ENCODE results near the gene SPTY2D1. TPM values are rescaled to one million over a fixed set of nuclear protein-coding genes. Genes with fewer than 3 reads are reported as not detected.
A peak's percentile ranks its signal among the peaks of the same experiment; 100 is the strongest.

The SPTY2D1 gene
- total RNA-seq, 1 experiment from 2014 or later = 15.6 TPM

DNA sequence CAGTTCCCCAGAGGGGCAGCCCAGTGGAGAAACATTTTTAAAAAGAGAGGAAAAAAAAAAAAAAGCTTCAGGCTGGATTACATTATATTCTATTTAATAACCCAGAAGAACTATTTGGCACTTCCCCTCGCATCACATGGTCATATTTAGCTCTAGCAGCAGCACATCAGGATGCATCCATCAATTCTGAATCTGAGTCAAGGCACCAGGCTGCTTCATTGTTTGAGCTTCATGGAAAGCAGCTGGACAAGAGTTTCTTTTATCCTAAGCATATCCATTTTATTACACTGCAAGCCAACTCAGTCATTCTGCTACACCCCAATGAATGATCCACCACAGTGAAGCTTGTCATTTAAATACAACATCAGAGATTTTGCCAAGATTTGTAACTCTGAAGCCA is 10.0 kb downstream of the SPTY2D1 start:
- no peak overlapping the region for H3K9ac ChIP-seq (ENCODE audit: low read length)
- H3K4me2 ChIP-seq (ENCODE audit: low read length) = no peak overlapping the region
- no peaks in the 10 kb centered on the region for H3K27me3 ChIP-seq (ENCODE audit: low read length)
- no peaks in the 10 kb centered on the region for H3K36me3 ChIP-seq (ENCODE audit: low read depth, low read length)
- H3F3A ChIP-seq (ENCODE audit: low read length, unreplicated experiment) = no peaks in the 10 kb centered on the region
- no peaks in the 10 kb centered on the region for H3K4me1 ChIP-seq (ENCODE audit: insufficient read depth, low read length)
- intact Hi-C loops (cut with micrococcal nuclease) = no loop called here
- DNase-seq = no peak
- no peak overlapping the region for H2AFZ ChIP-seq (ENCODE audit: low read length)
- ChIA-PET POLR2A (ENCODE audit: unreplicated experiment) (no interaction called here), CTCF (no interaction called here)
- no peaks in the 10 kb centered on the region for H3K9me2 ChIP-seq (replicated peaks; ENCODE audit: low read length)
- peaks cover 96% of the 10 kb centered on the region for H3K79me2 ChIP-seq (ENCODE audit: low read length)
- no peaks in the 10 kb centered on the region for H3K9me3 ChIP-seq (ENCODE audit: low read length)
- no TSS peak for BruUV-seq (replicated peaks)
- ATAC-seq = no peak
- TF ChIP-seq EZH2phosphoT487 (IDR thresholded peaks at IDR 0.05; ENCODE audit: borderline replicate concordance, low read length) (no peak), EZH2 (IDR thresholded peaks at IDR 0.05; ENCODE audit: low read length, unreplicated experiment) (no peak)
- TF ChIP-seq, protein P1, sequence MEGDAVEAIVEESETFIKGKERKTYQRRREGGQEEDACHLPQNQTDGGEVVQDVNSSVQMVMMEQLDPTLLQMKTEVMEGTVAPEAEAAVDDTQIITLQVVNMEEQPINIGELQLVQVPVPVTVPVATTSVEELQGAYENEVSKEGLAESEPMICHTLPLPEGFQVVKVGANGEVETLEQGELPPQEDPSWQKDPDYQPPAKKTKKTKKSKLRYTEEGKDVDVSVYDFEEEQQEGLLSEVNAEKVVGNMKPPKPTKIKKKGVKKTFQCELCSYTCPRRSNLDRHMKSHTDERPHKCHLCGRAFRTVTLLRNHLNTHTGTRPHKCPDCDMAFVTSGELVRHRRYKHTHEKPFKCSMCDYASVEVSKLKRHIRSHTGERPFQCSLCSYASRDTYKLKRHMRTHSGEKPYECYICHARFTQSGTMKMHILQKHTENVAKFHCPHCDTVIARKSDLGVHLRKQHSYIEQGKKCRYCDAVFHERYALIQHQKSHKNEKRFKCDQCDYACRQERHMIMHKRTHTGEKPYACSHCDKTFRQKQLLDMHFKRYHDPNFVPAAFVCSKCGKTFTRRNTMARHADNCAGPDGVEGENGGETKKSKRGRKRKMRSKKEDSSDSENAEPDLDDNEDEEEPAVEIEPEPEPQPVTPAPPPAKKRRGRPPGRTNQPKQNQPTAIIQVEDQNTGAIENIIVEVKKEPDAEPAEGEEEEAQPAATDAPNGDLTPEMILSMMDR (conservative IDR thresholded peaks at IDR 0.05; ENCODE audit: low read depth, low read length) = no peak
- H4K20me1 ChIP-seq (ENCODE audit: low read length) = peaks cover 22% of the 10 kb centered on the region; the same call in 1 of the 2 replicates
- no peak overlapping the region for H3K27ac ChIP-seq (ENCODE audit: low read length)
- no peak overlapping the region for H3K4me3 ChIP-seq (ENCODE audit: low read length)

DNA sequence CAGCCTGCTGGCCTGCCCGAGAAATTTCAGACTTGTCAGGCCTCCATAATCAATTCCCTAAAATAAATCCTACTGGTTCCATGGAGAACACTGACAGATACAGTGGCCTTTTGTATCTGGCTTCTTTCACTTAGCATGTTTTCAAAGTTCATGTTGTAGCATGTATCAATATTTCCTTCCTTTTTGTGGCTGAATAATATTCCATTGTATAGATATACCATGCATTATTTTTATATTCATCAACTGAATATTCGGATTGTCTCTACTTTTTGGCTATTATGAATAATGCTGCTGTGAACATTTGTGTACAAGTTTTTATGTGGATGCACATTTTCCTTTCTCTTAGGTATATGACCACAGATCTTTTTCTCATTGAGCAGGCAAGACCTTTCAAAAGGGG is 10.4 kb downstream of the SPTY2D1 start:
- no peak overlapping the region for H3K27ac ChIP-seq (ENCODE audit: low read length)
- H2AFZ ChIP-seq (ENCODE audit: low read length) = no peak overlapping the region
- no peaks in the 10 kb centered on the region for H3K27me3 ChIP-seq (ENCODE audit: low read length)
- no peak overlapping the region for H3K9ac ChIP-seq (ENCODE audit: low read length)
- H3F3A ChIP-seq (ENCODE audit: low read length, unreplicated experiment) = no peaks in the 10 kb centered on the region
- ChIA-PET CTCF (no interaction called here), POLR2A (ENCODE audit: unreplicated experiment) (no interaction called here)
- no peak overlapping the region for H3K4me3 ChIP-seq (ENCODE audit: low read length)
- no TSS peak for BruUV-seq (replicated peaks)
- H3K4me1 ChIP-seq (ENCODE audit: insufficient read depth, low read length) = 0 out of 2 replicates have a peak, but pooled peaks cover under 1% of the 10 kb centered on the region
- peaks cover 19% of the 10 kb centered on the region; the same call in 1 of the 2 replicates for H4K20me1 ChIP-seq (ENCODE audit: low read length)
- no peaks in the 10 kb centered on the region for H3K36me3 ChIP-seq (ENCODE audit: low read depth, low read length)
- no peak for ATAC-seq
- no peak for TF ChIP-seq EZH2 (IDR thresholded peaks at IDR 0.05; ENCODE audit: low read length, unreplicated experiment)
- TF ChIP-seq EZH2phosphoT487 (IDR thresholded peaks at IDR 0.05; ENCODE audit: borderline replicate concordance, low read length) = no peak
- TF ChIP-seq, protein P1 (conservative IDR thresholded peaks at IDR 0.05; ENCODE audit: low read depth, low read length) = no peak
- DNase-seq = no peak
- no peak overlapping the region for H3K4me2 ChIP-seq (ENCODE audit: low read length)
- intact Hi-C loops (cut with micrococcal nuclease) = no loop called here
- H3K9me2 ChIP-seq (replicated peaks; ENCODE audit: low read length) = no peaks in the 10 kb centered on the region
- peaks cover 96% of the 10 kb centered on the region for H3K79me2 ChIP-seq (ENCODE audit: low read length)
- H3K9me3 ChIP-seq (ENCODE audit: low read length) = no peaks in the 10 kb centered on the region

DNA sequence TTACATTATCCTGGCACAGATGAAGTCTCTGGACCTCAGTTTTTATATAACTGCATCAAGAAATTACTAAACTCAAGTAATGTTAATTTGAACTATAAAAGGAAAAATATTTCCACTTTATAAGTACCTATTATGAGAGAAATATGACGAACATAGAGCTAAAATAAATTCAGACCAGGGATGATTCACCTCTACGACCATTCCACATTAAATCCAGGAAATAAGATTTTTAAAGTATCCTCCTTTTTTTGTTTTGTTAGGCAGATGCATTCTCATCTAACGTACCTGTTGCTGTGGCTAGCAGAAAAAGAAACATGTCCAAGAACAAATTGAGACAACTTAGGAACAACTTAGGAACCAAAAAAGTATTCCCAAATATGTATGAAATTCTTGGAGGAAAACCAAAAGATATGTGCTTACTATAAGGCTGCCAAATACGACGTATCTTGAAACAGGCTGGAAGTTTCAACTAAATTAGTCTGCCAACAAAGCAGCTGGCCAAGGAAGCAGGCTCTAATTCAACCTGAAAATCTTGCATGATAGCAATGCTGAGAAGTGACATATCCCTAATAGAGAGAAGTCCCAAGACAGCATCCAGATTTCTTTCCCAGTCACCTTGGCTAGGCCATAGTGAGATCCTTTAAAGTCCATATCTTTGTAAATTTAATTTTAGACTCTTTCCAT is 15.7 kb downstream of the SPTY2D1 start:
- 0 out of 2 replicates have a peak overlapping the region, but pooled peaks have one; percentile 14 for H3K4me2 ChIP-seq (ENCODE audit: low read length)

More for the DNA sequence above, 15.7 kb downstream of the SPTY2D1 start:
- Histone ChIP-seq H2AFZ (ENCODE audit: low read length) (no peak overlapping the region), H3K27ac (ENCODE audit: low read length) (peak overlapping the region; percentile 20; the same call in 1 of the 2 replicates), H3K36me3 (ENCODE audit: low read depth, low read length) (peaks cover 18% of the 10 kb centered on the region), H3K9me2 (replicated peaks; ENCODE audit: low read length) (no peaks in the 10 kb centered on the region), H4K20me1 (ENCODE audit: low read length) (peaks cover 20% of the 10 kb centered on the region), H3K9me3 (ENCODE audit: low read length) (no peaks in the 10 kb centered on the region), H3K27me3 (ENCODE audit: low read length) (no peaks in the 10 kb centered on the region), H3K4me3 (ENCODE audit: low read length) (no peak overlapping the region), H3K79me2 (ENCODE audit: low read length) (peaks cover 75% of the 10 kb centered on the region), H3K4me1 (ENCODE audit: insufficient read depth, low read length) (peaks cover 4% of the 10 kb centered on the region; the same call in 1 of the 2 replicates), H3K9ac (ENCODE audit: low read length) (no peak overlapping the region), H3F3A (ENCODE audit: low read length, unreplicated experiment) (no peaks in the 10 kb centered on the region)
- ATAC-seq = peak; percentile 72
- ChIA-PET CTCF (no interaction called here), POLR2A (ENCODE audit: unreplicated experiment) (interaction anchor here (0.6 kb wide), 1 partner anchor 234 kb away, joined by 6 read pairs; no protein-coding TSS in a partner anchor)
- no peak for DNase-seq
- BruUV-seq (replicated peaks) = no TSS peak
- intact Hi-C loops (cut with micrococcal nuclease) = loop anchor here (5.0 kb wide), 1 partner anchor 76 kb away; no protein-coding TSS in a partner anchor
- TF ChIP-seq, protein P1 (conservative IDR thresholded peaks at IDR 0.05; ENCODE audit: low read depth, low read length) = no peak
- no peak for TF ChIP-seq EZH2 (IDR thresholded peaks at IDR 0.05; ENCODE audit: low read length, unreplicated experiment)

Data from PC-3 (cell line).